HL-60/S4 treated with retinoic acid at 250 ng/mL for 4 days and 3 days (cell line): ENCODE data around the gene CELF2.

Experiments used
- in situ Hi-C: fragments of 300-500 bp; cut with MboI; formaldehyde crosslinking; loops from 2 replicates; pipeline ENCODE4 v1.7.0; 2022; ENCODE audit warnings: low sequenced_read_pairs

Gene CELF2

DNA sequence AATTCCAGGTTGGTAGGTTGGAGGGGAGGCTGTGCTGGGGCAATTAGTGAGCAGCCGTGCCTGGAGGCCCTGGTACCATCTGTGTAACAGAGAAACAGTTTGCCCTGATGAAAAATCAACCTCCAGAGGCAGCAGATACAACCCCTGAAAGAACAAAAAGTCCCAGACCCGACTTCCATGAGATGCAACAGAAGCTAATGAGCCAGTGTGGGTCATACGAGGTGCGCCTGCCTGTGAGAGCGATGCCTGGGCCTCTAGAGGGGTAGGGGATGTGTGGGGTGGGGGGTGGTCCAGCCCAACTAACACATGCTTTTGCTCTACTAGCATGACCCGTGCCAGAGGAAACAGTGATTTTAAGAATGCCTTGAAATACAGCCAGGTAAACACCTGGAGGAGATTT lies 39.3 kb downstream of the CELF2 start:
- in situ Hi-C loops = no loop called here

DNA sequence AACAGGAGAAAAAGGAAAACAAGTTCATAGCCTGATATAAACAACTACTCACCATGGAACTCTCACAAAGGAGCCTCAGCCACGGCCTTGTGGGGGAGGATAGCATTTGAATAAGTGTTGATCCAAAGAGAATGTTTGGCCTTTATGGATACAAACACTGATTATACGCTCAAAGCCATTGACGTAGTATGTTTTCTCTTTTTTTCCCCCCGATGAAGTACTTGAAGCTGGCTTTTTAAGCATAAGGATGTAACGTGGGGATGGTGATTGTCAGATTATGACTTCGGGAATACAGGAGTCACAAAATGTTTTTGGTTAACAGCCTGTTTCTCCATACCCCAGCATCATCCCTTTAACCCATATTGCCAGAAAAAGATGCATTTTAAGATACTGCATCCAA lies 39.8 kb downstream of the CELF2 start:
- in situ Hi-C loops = no loop called here

DNA sequence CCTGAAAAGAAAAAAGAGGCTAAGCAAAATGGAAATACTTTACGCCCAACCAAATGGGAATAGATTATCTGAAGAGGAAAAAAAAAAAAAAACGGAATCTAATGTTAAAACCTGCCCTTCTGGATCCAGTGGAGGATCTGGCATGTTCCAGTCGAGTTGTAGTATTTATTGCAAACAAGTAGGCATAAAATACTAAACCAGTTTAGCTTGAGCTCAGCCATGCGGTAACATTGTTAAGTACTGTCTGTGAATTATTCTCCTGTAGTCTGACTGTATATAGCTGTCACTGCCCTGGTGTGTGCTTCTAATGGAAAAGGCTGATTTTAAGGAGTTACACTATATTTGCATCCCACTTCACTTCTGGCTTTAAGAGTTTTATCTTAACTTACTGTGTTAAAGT lies 40.3 kb downstream of the CELF2 start:
- in situ Hi-C loops = no loop called here

DNA sequence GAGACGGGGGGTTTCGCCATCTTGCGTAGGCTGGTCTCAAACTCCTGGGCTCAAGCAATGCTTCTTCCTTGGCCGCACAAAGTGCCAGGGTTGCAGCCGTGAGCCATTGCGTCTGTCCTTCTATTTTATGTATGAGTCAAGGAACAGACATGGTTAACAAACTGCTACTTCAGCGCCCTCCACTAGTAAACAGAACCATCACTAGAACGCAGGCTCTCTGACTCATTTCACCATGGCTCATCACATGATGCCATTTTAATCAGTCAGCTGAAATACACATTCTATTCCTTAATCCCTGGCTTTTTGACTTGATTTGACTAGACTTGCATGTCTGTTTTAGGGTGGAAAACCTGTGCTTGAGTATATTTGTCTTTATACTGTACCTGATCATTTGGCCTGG lies 41.3 kb downstream of the CELF2 start:
- in situ Hi-C loops = no loop called here

DNA sequence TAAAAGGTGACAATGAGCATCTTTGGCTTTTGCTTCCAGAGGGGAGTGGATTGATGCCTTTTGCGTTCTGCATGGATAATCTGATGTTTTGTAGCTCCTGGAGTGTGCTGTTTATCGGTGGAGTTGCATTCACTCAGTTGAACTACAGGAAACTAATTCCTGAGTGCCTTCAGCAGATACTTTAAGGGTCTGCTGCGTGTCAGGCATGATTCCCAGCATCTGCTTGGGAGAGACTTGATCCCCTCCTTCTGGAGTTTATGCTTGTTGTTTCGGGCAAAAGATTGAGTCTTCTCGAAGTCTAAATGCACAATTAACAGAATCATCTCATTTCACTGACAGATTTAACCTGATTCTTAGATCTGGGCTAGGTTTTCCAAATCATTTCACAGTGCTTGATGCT lies 46.2 kb downstream of the CELF2 start:
- in situ Hi-C loops = no loop called here

DNA sequence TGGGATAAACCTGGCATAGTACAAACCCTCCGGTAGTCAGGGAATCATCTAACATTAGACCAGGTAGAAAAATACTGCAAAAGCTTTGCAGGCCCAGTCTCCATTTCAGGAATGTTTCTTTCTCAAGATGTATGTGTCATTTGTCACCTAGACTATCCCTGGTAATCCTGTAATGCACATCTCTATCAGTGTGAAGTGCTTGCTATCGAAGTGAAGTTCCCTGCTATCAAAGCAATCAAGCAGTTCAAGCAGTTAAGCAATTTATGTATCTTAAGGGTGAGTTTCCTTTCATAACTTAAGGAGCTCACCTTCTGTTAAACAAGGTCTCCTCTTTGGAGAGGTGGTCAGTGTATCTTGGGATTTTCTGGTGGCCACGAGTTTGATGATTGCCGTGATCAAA lies 47.2 kb downstream of the CELF2 start:
- in situ Hi-C loops = no loop called here

DNA sequence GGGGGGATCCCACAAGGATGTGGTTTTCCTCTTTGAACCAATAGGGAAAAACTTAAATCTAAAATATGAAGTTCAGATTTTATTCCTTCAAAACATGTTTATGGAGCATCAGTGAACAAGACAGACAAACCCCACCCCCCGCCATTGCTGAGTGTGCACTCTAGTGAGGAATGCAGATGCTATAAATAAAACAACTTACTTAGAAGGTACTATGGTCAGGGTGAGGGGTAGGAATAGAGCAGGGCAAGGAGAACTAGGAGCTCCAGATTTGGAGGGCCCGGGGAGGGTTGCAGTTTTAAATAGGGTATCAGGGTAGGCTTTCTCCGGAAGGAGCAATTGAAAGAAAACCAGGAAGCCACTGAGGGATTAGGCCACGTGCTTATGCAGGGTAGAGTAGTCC lies 47.9 kb downstream of the CELF2 start:
- in situ Hi-C loops = no loop called here

DNA sequence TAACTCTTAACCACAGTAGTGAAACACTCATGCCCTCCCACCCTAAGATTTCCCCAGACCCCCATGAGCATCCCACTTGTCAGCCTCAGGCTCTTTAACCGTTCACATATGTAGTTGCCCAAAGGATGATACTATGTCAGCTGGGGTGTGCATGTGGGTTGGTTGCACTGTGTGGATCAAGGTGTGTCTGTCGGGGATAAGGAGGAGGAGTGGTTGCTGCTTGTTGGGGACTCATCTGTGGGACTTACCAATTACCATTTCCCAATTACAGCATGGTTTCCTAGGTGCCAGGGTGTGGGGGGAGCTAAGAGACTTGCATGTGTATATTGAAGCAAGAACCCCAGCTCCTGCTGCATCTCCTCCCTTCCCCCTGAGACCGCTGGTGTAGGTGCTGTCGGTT lies 48.8 kb downstream of the CELF2 start:
- in situ Hi-C loops = no loop called here

DNA sequence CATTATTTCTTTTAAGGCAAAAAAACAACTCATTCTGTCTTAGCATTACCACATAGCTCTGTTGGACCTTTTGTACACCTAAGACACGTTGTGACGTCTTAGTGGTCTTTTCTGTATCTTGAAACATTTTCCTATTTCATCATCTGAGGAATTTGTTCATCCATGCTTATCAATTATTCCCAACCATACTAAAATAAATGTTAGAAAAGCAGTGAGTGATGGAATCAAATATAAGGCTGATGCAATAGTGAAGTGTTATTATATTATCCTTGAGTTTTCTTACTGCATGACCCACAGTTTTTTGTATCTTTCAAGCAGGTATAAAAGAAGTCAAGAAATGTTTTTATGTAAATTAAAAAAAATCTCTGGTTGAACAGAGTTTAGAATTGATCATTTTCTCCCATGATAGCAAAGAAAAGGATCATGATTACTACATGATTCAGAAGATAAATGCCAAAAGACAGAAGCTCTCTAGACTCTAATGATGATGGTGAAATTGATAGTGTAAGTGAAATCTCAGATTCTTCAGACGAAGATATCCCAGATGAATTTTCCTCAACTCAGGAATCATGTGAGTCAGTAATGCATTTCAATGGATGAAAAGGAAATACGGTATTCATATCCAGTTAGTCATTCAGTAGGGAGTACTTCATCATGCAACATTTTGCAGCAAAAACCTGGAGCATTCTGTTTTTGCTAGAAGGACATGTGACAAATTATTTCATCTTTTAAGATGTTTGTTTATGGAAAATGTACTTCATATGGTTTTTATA lies 51.4 kb downstream of the CELF2 start:
- in situ Hi-C loops = no loop called here

DNA sequence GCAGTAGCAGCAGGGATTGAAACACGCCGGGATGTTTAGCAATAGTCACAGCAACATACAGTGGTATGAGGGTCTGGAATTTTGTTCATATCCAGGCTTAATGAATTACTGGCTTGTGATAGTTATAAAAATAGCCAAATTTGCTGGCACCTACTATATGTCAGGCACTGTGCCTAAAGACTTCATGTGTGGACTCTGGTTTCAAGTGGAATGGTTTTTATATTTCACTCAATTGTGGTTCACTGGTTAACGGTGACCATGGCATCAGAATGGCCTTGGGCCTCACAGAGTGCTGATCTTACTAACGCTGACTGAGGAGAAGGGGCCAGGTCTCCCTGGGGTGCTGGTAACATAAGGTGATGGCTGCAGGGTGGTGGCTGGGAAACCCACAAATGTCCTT lies 55.7 kb downstream of the CELF2 start:
- in situ Hi-C loops = no loop called here

DNA sequence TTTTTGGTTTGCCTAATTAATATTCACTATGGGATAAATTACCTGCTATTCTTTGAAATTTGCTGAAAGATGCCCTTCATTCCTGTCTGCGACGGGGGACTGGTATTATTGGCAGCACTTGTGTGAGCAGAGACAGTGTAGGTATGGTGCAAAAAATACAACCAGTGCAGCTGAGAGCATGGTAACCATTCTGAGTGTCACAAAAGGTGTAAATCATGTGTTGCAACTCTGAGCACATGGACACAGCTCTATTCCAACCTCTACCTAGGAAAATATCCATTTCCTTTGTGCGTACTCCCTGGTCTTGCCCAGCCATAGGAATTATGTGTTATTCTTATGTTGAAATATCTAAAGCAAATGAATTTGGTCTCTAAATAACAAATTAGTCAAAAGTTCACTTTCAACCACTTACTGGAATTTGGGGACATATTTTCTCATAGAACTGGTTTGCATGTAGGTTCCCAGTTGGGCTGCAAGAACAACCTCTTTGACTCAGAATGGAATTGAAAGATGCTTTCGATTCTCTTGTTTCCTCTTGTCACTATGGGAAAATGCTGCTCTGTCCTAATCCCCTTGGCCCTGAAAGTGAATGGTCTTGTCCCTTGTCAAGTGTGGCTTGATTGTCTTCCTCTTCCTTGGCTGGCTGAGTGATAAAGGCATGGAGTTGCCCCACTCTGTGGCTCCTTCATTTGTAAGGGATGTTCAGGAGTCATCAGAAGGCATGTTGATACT lies 57.0 kb downstream of the CELF2 start:
- in situ Hi-C loops = no loop called here

DNA sequence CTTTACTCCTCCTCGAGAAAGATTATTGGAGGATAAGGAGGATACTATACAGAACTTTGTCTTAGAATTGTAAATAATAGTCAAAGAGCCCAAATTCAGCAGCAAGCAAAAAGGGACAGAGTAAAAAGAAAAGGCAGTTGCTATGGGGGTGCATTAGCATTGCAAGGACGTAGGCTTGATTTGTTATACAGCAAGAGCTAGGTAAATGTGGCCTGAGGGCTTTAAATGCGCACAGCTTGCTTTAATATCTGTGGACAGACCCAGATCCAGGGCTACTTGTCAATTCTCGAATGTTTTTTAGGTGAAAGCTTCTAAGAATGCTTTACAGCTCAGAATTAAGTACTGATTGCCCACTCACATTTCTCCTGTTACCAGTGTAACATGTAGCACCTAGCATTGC lies 58.5 kb downstream of the CELF2 start:
- in situ Hi-C loops = no loop called here

DNA sequence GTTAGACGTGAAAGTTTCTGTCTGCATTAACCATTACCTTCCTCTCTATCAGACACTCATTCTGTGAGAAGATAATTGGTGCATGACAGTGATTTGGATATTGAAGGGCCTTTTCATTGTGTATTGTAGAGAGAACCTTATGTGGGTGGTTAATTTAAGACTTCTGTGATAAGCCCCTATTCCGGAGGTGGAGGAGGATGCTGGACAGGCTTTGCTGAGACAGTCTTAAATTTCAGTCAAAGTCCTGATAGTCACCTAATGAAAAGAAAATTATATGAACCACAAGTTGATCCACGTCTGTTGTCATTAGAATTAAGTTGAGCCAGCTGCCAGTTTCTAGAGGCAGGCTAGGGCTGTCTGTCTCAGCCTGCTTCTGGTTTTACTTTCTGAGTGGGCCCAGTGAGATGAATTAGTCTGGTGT lies 62.9 kb downstream of the CELF2 start:
- in situ Hi-C loops = no loop called here

DNA sequence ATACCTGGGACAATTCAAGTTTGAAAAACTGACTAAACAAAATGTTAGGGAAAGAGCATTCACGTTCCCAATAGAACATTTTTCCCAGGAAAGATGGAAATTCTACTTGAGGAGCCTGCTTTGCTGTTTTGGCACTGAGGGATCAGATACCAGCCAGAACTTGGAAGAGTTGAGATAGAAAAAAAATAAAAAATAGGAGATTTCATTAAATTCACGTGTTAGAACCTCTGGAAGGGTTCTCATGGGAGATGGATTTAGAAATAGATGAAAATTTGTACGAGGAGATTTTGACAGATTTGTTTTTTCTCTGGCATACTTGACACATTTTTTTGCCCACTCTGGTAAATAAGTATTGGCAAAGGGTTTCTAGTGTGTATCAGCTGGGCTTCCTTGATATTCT lies 63.7 kb downstream of the CELF2 start:
- in situ Hi-C loops = no loop called here

DNA sequence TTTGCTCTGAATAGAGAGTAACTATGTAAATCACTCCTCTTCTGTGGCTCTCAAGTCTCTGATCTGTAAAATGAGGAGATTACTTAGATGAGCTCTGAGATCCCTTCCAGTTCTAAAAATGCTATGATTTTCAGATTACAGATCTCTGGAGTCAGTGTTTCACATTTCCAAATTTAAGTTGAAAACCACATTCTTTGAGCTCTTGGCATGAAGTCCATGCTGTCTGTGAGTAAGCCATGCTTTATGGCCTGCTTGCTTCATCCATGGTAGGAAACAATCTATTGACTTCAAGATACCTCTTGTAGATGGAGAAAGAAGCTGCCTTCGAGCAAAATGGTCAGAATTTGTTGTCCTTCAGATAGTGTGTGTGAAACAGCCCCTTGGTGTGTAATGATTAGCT lies 64.9 kb downstream of the CELF2 start:
- in situ Hi-C loops = no loop called here

DNA sequence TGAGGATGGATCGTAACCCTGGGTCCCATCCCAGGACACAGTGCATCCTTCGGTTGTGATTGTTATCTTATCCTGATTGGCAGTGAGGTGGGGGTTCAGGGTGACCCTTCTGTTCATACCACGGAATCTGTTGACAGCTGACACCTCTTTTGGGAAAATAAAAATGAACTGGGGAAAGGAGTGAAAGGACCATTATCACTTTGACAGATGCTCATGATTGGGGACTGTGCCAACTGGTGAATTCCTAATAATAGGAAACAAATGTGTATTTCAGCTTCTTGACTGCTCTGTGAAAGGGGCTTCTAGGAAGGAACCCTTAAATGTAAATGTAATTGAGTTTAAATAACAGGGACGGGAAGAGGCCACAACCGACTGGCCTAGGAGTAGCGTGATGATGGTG lies 65.4 kb downstream of the CELF2 start:
- in situ Hi-C loops = no loop called here

DNA sequence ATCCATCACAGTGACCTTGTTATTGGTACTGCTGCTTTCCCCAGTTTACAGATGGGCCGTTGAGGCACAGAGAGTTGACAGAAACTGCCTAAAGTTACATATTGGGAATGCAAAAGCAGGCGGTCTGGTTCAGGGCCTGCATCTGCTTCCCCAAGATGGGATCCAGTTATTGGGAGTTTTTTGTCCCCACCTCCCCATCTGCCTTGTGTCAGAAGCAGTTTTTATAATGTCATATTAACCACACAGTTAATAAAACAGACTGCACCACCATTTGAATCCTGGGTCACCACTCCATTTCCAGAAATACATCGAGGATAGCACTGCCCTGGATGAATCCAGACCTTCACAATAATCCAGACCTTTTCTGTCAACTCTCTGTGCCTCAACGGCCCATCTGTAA lies 67.9 kb downstream of the CELF2 start:
- in situ Hi-C loops = no loop called here

DNA sequence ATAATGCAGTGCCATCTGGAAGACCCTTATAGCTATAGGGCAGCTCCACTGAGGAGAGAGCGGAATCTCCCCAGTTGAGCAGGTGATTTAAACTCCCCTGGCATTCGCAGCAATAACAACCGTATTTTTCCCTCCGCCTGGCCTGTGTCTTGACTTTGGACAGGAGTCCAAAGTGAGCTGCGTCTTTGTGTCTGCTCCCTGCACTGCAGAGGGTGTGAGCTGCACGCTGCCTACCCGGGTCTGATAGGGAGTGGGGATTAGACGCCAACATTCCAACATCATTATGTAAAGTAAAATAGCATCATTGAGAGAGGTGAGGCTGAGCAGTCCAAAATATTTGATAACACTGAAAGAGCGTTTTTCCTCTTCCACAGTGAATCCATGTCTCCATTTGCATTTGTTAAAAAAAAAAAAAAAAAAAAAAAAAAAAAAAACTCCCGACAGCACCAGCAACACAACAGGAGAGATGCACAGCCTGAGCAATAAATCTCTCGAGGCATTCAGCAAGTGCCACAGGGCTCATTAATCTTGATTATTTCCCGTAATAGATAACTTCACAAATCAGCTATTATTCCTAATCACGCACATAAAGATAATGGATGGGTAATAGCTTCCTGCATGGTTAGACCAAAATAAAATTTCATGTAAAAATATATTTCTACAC lies 68.6 kb downstream of the CELF2 start:
- in situ Hi-C loops = no loop called here

DNA sequence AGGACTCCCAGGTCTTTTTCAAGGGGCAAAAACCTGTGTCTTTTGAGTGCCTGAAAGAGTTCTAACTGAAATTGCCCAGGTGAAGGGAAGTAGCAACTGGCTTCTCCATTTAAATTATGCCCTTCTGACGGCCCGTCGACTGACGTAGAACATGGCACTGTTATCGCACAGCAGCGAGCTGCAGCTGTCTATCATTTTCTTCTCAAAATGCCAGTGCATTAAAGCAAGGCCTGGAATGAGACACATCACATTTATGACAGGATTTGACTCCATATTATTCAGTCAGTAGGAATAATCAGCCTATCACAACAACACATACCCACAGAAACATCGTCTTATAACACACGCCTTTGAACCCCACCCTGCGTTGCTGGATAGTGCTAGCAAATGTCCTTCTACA lies 69.7 kb downstream of the CELF2 start:
- in situ Hi-C loops = no loop called here

DNA sequence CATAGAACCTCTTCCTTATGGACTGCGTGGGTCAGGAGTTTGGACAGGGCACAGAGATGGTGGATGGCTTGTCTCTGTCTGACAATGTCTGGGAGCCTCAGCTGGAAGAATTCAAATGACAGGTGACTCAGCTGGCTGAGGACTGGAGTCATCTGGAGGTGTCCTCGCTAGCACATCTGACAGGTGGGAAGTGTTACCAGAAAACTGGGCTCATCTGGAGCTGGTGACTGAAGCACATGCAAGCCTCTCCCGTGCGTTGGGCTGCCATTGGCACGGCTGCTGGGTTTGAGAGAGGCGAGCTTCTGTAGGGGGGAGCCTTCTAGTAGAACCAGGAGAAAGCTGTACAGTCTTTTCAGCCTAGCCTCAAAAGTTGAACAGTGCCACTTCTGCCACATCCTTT lies 71.0 kb downstream of the CELF2 start:
- in situ Hi-C loops = no loop called here

DNA sequence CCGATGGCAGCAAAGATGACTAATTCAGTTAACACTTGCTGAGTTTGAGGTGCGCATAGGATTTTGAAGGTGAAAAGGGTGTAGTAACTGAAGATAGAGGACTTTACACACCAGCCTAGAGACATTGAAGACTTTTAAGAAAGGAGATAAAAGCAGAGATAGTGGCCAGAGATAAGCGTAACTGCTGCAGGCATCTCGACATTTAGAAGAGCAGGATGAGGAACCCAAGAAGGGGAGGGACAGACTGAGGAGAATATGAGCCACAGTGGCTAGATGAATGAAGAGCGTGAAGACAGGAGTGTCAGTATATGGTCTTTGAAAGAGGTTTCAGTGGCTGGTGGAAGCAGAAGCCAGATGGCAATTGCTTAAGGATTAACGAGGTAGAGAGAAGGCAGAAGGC lies 71.6 kb downstream of the CELF2 start:
- in situ Hi-C loops = no loop called here

DNA sequence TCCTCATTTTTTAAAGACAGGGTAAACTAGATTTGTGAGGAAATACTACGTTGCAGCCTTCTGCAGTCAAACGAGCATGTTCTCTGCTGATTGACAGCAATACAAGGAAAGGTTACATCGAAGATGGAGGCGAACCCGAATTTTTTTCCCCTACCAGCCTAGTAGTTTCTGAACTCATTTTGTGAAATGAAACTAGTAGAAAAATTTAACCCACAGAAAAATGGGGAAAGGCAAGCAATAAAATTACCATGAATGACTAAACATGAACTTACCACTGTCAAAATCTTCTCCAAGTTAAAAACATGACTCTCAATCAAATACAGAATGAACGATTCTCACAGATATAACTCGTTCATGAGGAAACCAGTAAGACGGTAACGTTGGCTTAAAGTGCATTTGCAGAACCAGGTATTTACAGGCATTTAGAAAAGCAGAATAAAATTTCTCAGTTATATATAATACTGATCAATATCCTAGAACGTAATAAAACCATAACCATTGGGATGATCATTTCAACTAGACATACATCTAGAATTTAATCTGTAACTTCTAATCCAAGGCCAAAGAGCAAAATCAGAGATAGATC lies 73.9 kb downstream of the CELF2 start:
- in situ Hi-C loops = no loop called here
